ENCODE results near the gene RBM47. TPM values are rescaled to one million over a fixed set of nuclear protein-coding genes. Genes with fewer than 3 reads are reported as not detected.

RBM47 gene
- total RNA-seq, 1 donor: 2.2 TPM

DNA sequence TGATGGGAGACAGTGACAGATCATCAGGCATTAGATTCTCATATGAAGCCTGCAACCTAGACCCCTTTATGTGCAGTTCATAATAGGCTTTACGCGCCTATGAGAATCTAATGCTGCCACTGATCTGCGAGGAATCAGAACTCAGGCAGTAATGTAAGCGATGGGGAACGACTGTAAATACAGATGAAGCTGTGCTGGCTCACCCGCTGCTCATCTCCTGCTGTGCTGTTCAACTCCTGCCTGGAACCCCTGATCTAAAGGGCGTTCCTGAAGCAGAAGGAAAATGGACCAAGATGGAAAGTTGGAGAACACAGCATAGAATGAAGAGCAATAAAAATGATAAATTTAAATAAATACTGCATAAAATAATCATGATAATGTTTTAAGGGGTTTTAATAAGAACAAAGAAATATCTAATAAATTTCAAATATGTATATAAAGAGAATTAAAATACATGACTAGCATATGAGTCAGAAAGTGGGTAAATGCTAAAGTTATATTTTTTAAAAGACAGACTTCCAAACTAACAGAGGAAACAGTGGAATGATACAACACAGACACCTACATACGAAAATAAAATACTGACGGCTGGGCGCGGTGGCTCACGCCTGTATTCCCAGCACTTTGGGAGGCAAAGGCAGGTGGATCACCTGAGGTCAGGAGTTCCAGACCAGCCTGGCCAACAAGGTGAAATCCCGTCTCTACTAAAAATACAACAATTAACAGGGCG, 59.2 kb downstream of the RBM47 start:
- no peak for DNase-seq (ENCODE audit: insufficient read length, low spot score, missing footprints)
- Histone ChIP-seq H3K79me2 (ENCODE audit: insufficient read depth, low read length) (no peaks in the 10 kb centered on the region), H2AFZ (ENCODE audit: low read length) (no peak overlapping the region), H3K4me1 (ENCODE audit: insufficient read depth, low read length) (peaks cover 11% of the 10 kb centered on the region), H3K4me2 (ENCODE audit: insufficient read depth, low read length) (no peak overlapping the region), H3K9me3 (ENCODE audit: low read depth, low read length) (no peaks in the 10 kb centered on the region), H3K27ac (ENCODE audit: low read depth, low read length) (no peak overlapping the region), H3K27me3 (ENCODE audit: insufficient read depth, low read length) (no peaks in the 10 kb centered on the region), H3K36me3 (ENCODE audit: insufficient read depth, low read length) (no peaks in the 10 kb centered on the region), H3K4me3 (ENCODE audit: insufficient read depth, low read length) (no peak overlapping the region), H4K20me1 (ENCODE audit: insufficient read depth, low read length) (no peaks in the 10 kb centered on the region)
- TF ChIP-seq CTCF (IDR thresholded peaks at IDR 0.05; ENCODE audit: extremely low read depth, low read depth, low read length): no peak

- no peaks in the 10 kb centered on the region for H3K27me3 ChIP-seq (ENCODE audit: insufficient read depth, low read length)
- H3K9me3 ChIP-seq (ENCODE audit: low read depth, low read length): no peaks in the 10 kb centered on the region
- H2AFZ ChIP-seq (ENCODE audit: low read length): peak overlapping the region; percentile 48
- no peak for TF ChIP-seq CTCF (IDR thresholded peaks at IDR 0.05; ENCODE audit: extremely low read depth, low read depth, low read length)
- H3K79me2 ChIP-seq (ENCODE audit: insufficient read depth, low read length): no peaks in the 10 kb centered on the region
- no peak for DNase-seq (ENCODE audit: insufficient read length, low spot score, missing footprints)
- no peaks in the 10 kb centered on the region for H3K36me3 ChIP-seq (ENCODE audit: insufficient read depth, low read length)
- H3K27ac ChIP-seq (ENCODE audit: low read depth, low read length): no peak overlapping the region
- H3K4me1 ChIP-seq (ENCODE audit: insufficient read depth, low read length): peaks cover 3% of the 10 kb centered on the region
- H4K20me1 ChIP-seq (ENCODE audit: insufficient read depth, low read length): no peaks in the 10 kb centered on the region
- H3K4me2 ChIP-seq (ENCODE audit: insufficient read depth, low read length): no peak overlapping the region
- H3K4me3 ChIP-seq (ENCODE audit: insufficient read depth, low read length): no peak overlapping the region
These were observed 64.7 kb downstream of the RBM47 start for GRCh38 chr4:40564815-40565483.

DNA sequence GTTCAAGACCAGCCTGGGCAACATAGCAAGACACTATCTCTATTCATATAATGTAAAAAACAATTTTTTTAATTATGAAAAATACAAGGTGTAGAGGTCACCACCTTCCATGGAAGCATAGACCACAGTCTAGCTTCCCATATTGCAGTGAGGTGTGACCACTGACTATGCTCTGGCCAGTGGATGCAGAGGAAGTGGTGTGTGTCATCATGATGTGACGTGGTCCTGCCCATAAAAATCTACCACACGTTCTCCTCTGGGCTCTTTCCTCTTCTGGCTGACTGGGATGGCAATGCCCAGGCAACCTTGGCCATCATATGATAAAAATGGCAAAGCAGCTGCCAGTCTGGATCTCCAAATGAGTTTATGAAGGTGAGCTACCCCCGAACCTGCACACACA, 65.7 kb downstream of the RBM47 start:
- Histone ChIP-seq H3K27ac (ENCODE audit: low read depth, low read length) (no peak overlapping the region), H3K27me3 (ENCODE audit: insufficient read depth, low read length) (no peaks in the 10 kb centered on the region), H3K36me3 (ENCODE audit: insufficient read depth, low read length) (no peaks in the 10 kb centered on the region), H3K4me3 (ENCODE audit: insufficient read depth, low read length) (no peak overlapping the region), H3K4me1 (ENCODE audit: insufficient read depth, low read length) (peaks cover 3% of the 10 kb centered on the region), H3K79me2 (ENCODE audit: insufficient read depth, low read length) (no peaks in the 10 kb centered on the region), H4K20me1 (ENCODE audit: insufficient read depth, low read length) (no peaks in the 10 kb centered on the region), H2AFZ (ENCODE audit: low read length) (no peak overlapping the region), H3K9me3 (ENCODE audit: low read depth, low read length) (no peaks in the 10 kb centered on the region), H3K4me2 (ENCODE audit: insufficient read depth, low read length) (no peak overlapping the region)
- no peak for DNase-seq (ENCODE audit: insufficient read length, low spot score, missing footprints)
- no peak for TF ChIP-seq CTCF (IDR thresholded peaks at IDR 0.05; ENCODE audit: extremely low read depth, low read depth, low read length)

DNA sequence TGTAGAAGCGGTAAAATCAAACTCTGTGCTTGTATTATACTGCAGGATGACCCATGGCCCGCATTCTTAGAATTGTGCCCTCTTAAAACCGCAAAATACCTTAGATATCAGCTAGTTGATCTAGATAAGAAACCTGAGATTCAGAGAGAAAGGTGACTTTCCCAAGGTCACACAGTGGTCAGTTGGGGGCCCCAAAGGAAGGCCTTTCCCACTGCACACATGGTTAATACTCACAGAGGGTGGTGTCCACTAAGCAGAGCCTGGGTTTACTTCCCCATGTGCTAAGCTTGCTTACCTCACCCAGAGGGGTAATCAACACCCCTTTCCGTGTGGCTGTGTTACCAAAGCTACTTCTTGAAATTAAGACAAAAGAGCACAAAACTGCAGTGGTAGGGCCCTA, 66.3 kb downstream of the RBM47 start:
- no peaks in the 10 kb centered on the region for H3K27me3 ChIP-seq (ENCODE audit: insufficient read depth, low read length)
- H4K20me1 ChIP-seq (ENCODE audit: insufficient read depth, low read length): no peaks in the 10 kb centered on the region
- H3K4me3 ChIP-seq (ENCODE audit: insufficient read depth, low read length): no peak overlapping the region
- no peak overlapping the region for H3K4me2 ChIP-seq (ENCODE audit: insufficient read depth, low read length)
- DNase-seq (ENCODE audit: insufficient read length, low spot score, missing footprints): no peak
- H3K79me2 ChIP-seq (ENCODE audit: insufficient read depth, low read length): no peaks in the 10 kb centered on the region
- peaks cover 3% of the 10 kb centered on the region for H3K4me1 ChIP-seq (ENCODE audit: insufficient read depth, low read length)
- no peaks in the 10 kb centered on the region for H3K36me3 ChIP-seq (ENCODE audit: insufficient read depth, low read length)
- no peaks in the 10 kb centered on the region for H3K9me3 ChIP-seq (ENCODE audit: low read depth, low read length)
- H3K27ac ChIP-seq (ENCODE audit: low read depth, low read length): no peak overlapping the region
- TF ChIP-seq CTCF (IDR thresholded peaks at IDR 0.05; ENCODE audit: extremely low read depth, low read depth, low read length): no peak
- no peak overlapping the region for H2AFZ ChIP-seq (ENCODE audit: low read length)
